SKM-1 (cell line): ENCODE results near the gene PFDN2.

Experiments used
- DNase-seq: peaks from one replicate; lab custom pipeline; 2025; ENCODE audit not compliant: unreplicated experiment; lab: John Stamatoyannopoulos, UW

Gene PFDN2

GRCh38 chr1:161061419-161061818 lies 56.4 kb downstream of the PFDN2 start:
- no peak for DNase-seq

DNA sequence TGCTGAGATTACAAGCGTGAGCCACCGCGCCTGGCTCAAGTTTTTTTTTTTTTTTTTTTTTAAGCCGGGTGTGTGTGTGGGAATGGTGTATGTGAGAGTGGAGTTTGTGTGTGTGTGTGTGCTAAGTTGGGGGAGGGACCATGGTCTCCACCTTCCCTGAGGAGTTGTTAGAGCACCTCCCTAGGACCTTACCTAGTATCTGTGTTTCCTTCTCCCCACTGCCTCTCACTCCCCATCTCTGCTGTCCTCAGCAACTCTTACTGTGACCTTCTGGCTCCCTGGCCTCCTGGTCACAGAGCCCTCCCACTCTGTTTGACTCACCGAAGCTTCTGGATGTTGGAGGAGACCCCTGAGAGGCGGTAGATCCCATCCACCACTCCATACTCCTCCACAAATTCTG lies 58.5 kb downstream of the PFDN2 start:
- DNase-seq = no peak

DNA sequence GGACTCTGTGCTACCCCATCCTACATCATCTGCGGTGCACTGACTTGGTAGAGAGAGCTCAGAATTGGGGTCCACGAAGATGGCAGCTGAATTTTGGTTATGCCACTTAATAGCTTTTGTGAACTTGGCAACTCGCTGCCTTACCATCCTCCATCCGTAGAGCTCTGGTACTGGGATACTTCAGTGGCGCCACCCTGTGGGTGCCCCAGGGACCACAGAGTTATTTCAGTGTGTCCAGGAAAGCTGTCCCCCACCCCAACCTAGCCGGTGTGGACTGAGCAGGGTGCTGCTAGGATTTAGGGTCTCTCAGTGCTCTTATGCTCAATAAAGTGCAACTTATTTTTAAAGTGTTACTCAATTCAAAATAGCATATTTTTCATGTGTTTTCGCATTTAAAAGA lies 63.0 kb downstream of the PFDN2 start:
- no peak for DNase-seq

DNA sequence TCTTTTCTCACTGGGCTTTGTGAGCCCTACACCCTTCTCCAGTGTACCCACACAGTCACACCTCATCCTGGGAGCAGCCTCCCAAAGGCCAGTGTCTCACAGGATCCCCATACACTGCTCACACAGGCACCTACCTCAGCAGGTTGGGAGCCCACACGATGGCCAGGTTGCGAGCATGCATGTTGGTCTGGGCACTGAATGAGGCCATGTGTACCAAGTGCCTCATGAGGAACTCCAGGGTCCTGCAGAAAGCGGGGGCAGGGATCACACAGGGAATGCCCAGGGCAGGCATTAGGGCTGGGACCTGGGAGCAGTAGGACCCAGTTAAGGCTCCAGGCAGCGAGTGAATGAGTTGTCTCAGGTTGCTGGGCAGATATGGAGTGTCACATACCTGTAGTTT lies 63.6 kb downstream of the PFDN2 start:
- DNase-seq = no peak

- no peak for DNase-seq
Observed at GRCh38 chr1:161052899-161053298, 64.9 kb downstream of the PFDN2 start.

DNA sequence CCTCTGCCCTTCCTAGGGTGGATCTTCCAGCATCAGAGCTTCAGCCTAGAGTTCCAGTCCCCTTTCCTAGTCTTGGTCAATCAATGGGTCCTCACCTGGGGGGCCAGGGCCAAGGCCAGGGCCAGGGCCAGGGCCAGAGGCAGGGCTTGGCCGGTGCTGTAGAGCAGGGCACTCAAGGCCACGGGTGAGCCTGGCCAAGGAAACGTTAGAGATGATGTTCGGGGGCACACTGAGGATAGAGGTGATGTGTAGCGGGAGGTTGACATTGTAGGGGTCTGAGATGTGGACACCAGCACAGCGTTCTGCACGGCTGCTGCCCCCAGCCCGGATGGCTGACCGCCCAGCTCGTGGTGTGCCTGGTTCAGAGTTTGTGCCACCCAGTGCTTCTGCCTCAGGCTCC lies 66.6 kb downstream of the PFDN2 start:
- no peak for DNase-seq
